Suprapubic skin (tissue), 3 donors: Measurements from ENCODE around the gene PAK2.

Source experiments
- POLR2A ChIP-seq, 2 donors: fragments of 450-650 bp; IDR thresholded peaks; one replicate each; pipeline ENCODE4 v1.6.1; 2017; ENCODE audit warnings: antibody characterized with exemption in 2 of 2, mild to moderate bottlenecking in 2 of 2, moderate library complexity in 2 of 2
- TF ChIP-seq, protein P1 (sequence below), 2 donors: fragments of 200-600 bp in 1 of 2; fragments of 450-650 bp in 1 of 2; sonication (generic) in 1 of 2; IDR thresholded peaks; one replicate each; pipeline ENCODE4 v1.5.1; 2016 to 2019; ENCODE audit warnings: antibody characterized with exemption in 2 of 2, mild to moderate bottlenecking in 1 of 2, moderate library complexity in 1 of 2

DNA sequence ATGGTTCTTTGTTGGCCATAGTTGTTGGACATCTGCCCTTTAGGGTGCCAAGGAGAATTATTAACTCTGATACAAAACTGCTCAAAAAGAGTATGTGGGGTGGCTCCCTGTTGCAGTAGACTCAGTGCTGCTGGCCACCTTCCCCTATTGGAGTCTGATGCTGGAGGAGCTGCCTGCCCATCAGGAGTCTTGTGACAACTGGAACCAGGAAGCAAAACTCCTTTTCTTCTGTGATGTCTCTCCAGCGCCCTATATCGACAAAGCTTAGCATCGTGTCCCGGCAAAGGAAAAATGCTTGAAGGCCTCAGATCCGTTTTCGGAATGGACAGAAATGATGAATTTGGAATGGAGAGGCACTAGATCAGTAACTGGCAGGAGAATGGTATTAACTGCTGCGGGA, 23.5 kb downstream of the PAK2 start:
- TF ChIP-seq, protein P1, sequence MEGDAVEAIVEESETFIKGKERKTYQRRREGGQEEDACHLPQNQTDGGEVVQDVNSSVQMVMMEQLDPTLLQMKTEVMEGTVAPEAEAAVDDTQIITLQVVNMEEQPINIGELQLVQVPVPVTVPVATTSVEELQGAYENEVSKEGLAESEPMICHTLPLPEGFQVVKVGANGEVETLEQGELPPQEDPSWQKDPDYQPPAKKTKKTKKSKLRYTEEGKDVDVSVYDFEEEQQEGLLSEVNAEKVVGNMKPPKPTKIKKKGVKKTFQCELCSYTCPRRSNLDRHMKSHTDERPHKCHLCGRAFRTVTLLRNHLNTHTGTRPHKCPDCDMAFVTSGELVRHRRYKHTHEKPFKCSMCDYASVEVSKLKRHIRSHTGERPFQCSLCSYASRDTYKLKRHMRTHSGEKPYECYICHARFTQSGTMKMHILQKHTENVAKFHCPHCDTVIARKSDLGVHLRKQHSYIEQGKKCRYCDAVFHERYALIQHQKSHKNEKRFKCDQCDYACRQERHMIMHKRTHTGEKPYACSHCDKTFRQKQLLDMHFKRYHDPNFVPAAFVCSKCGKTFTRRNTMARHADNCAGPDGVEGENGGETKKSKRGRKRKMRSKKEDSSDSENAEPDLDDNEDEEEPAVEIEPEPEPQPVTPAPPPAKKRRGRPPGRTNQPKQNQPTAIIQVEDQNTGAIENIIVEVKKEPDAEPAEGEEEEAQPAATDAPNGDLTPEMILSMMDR (IDR thresholded peaks at IDR 0.05), result no peak
- TF ChIP-seq POLR2A (IDR thresholded peaks at IDR 0.05), result no peak
